ENCODE data around the gene TBX4. TPM values are rescaled to one million over a fixed set of nuclear protein-coding genes. Genes with fewer than 3 reads are reported as not detected.

Gene TBX4
- total RNA-seq, 2 donors from 2014 or later: not detected

DNA sequence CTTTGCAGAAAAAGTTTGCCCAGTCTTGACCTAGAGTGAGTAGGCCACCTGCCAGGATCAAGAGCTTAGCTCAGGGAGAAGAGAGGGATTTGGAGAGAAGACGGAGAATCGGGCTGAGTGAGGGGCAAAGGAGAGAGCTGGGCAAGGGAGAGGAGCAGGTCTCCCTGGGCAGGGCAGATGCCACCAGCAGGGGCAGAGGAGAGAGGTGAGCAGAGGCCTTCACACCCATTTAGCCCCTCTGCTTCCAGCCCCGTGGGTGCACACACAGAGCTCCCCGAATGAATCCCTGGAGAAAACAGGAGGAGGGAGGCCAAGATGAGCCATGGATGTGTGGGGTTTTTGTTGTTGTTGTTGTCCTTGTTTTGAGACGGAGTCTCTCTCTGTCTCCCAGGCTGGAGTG lies 29.2 kb downstream of the TBX4 start:
- H3K27ac ChIP-seq: no peak overlapping the region
- no peaks in the 10 kb centered on the region for H3K9me3 ChIP-seq
- H3K36me3 ChIP-seq: no peaks in the 10 kb centered on the region
- no peak overlapping the region for H3K4me3 ChIP-seq
- no peak for TF ChIP-seq CTCF (IDR thresholded peaks at IDR 0.05)
- no peaks in the 10 kb centered on the region for H3K4me1 ChIP-seq
- no peaks in the 10 kb centered on the region for H3K27me3 ChIP-seq
- no peak for DNase-seq (ENCODE audit: low spot score)

- H3K4me3 ChIP-seq: no peak overlapping the region
- no peaks in the 10 kb centered on the region for H3K27me3 ChIP-seq
- H3K9me3 ChIP-seq: no peaks in the 10 kb centered on the region
- H3K27ac ChIP-seq: no peak overlapping the region
- H3K36me3 ChIP-seq: no peaks in the 10 kb centered on the region
- no peak for TF ChIP-seq CTCF (IDR thresholded peaks at IDR 0.05)
- no peak for DNase-seq (ENCODE audit: low spot score)
- H3K4me1 ChIP-seq: no peaks in the 10 kb centered on the region
Measured at GRCh38 chr17:61482467-61482866, 30.2 kb downstream of the TBX4 start.

DNA sequence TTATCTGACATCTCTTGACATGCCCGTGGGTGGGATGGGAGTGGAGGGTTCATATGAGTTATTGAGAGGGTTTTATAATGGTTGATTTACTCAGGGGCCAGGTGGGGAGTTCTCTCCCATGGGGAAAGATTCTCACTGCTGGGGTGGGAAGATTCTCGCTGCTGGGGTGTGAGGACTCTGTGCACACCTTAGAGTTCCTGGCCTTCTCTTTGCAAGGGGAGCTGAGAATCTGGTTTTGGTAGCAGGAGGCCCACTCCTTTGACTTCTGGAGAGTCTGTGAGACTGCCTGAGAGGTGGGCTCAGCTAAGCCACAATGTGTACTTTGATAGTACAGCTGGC lies 31.5 kb downstream of the TBX4 start:
- Histone ChIP-seq H3K4me1 (no peaks in the 10 kb centered on the region), H3K27me3 (no peaks in the 10 kb centered on the region), H3K4me3 (no peak overlapping the region), H3K9me3 (no peaks in the 10 kb centered on the region), H3K36me3 (no peaks in the 10 kb centered on the region), H3K27ac (no peak overlapping the region)
- no peak for TF ChIP-seq CTCF (IDR thresholded peaks at IDR 0.05)
- no peak for DNase-seq (ENCODE audit: low spot score)

DNA sequence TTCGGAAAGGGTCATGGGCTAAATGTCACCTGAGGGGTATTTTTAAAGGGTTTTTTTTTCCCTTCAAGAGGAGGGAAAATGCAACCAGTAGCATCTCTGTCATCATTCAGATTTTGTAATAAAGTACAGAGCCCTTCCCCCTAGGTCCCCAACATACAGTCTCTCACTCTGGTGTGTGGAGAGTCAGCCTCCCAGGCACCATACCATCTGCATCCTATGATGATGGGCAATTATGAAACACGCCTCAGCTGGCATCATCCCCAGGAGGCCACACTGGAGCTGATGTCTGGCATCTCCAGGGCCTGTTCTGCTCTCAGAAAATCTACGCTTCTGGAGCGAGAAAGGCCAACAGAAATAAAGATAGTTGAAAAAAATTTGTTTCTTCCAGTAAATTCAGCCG lies 32.0 kb downstream of the TBX4 start:
- H3K4me1 ChIP-seq: no peaks in the 10 kb centered on the region
- no peak for DNase-seq (ENCODE audit: low spot score)
- H3K9me3 ChIP-seq: no peaks in the 10 kb centered on the region
- H3K4me3 ChIP-seq: no peak overlapping the region
- H3K36me3 ChIP-seq: no peaks in the 10 kb centered on the region
- no peaks in the 10 kb centered on the region for H3K27me3 ChIP-seq
- TF ChIP-seq CTCF (IDR thresholded peaks at IDR 0.05): no peak
- no peak overlapping the region for H3K27ac ChIP-seq

GRCh38 chr17:61485067-61485775 lies 33.0 kb downstream of the TBX4 start:
- Histone ChIP-seq H3K27me3 (no peaks in the 10 kb centered on the region), H3K9me3 (no peaks in the 10 kb centered on the region), H3K4me1 (no peaks in the 10 kb centered on the region), H3K36me3 (no peaks in the 10 kb centered on the region), H3K4me3 (no peak overlapping the region), H3K27ac (no peak overlapping the region)
- DNase-seq (ENCODE audit: low spot score): no peak
- TF ChIP-seq CTCF (IDR thresholded peaks at IDR 0.05): no peak

All from right atrium auricular region (tissue), 2 donors.